Lower leg skin (tissue), 3 donors: Measurements from ENCODE around the gene EHMT1.

Experiments
- POLR2A ChIP-seq, 2 donors: fragments of 450-650 bp; IDR thresholded peaks; one replicate each; pipeline ENCODE4 v1.6.1; 2016 to 2017; ENCODE audit warnings: antibody characterized with exemption in 2 of 2, mild to moderate bottlenecking in 1 of 2, moderate library complexity in 1 of 2
- TF ChIP-seq, protein P1 (sequence below), 3 donors: fragments of 450-650 bp; IDR thresholded peaks; one replicate each; pipeline ENCODE4 v1.5.1; 2016; ENCODE audit warnings: antibody characterized with exemption in 3 of 3, mild to moderate bottlenecking in 3 of 3, moderate library complexity in 2 of 3

DNA sequence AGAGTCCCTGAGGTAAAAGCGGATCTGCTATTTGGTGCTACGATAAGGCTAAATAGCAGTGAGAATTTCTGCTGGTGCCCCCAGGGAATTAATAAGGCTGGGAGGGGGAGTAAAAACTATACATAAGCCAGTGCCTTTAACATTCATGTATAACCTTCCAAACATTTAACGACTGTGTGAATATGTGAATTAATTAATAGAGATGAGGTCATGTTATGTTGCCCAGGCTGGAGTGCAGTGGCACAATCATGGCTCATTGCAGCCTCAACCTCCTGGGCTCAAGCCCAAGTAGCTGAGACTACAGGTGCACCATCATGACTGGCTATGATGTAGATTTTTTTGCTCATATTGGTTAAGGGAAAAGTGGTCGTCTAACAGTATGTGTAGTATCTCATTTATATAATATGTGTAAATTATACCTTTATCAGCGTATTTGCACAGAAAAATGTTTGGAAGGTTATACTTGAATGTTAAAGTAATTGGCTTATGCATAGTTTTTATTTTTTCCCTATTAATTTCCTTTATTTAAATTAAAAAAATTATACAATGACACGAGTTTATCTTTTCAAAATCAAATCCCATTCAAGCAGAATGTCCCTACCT lies 64.6 kb downstream of the EHMT1 start:
- TF ChIP-seq, protein P1, sequence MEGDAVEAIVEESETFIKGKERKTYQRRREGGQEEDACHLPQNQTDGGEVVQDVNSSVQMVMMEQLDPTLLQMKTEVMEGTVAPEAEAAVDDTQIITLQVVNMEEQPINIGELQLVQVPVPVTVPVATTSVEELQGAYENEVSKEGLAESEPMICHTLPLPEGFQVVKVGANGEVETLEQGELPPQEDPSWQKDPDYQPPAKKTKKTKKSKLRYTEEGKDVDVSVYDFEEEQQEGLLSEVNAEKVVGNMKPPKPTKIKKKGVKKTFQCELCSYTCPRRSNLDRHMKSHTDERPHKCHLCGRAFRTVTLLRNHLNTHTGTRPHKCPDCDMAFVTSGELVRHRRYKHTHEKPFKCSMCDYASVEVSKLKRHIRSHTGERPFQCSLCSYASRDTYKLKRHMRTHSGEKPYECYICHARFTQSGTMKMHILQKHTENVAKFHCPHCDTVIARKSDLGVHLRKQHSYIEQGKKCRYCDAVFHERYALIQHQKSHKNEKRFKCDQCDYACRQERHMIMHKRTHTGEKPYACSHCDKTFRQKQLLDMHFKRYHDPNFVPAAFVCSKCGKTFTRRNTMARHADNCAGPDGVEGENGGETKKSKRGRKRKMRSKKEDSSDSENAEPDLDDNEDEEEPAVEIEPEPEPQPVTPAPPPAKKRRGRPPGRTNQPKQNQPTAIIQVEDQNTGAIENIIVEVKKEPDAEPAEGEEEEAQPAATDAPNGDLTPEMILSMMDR (IDR thresholded peaks at IDR 0.05) = no peak
- no peak for TF ChIP-seq POLR2A (IDR thresholded peaks at IDR 0.05)
